HG03095 (cell line): ENCODE measurements around the gene FPGS.
"Not testable (repeated sequence)": the region's sequence is repeated elsewhere in the genome, so short reads cannot be mapped to it uniquely, and the experiment has no call there.

Source experiments
- ATAC-seq: cut with Tn5 transposase; IDR thresholded peaks from one replicate; pipeline ENCODE4 v1.9.1; 2021; ENCODE audit warnings: moderate library complexity; ENCODE audit not compliant: unreplicated experiment

Gene FPGS

DNA sequence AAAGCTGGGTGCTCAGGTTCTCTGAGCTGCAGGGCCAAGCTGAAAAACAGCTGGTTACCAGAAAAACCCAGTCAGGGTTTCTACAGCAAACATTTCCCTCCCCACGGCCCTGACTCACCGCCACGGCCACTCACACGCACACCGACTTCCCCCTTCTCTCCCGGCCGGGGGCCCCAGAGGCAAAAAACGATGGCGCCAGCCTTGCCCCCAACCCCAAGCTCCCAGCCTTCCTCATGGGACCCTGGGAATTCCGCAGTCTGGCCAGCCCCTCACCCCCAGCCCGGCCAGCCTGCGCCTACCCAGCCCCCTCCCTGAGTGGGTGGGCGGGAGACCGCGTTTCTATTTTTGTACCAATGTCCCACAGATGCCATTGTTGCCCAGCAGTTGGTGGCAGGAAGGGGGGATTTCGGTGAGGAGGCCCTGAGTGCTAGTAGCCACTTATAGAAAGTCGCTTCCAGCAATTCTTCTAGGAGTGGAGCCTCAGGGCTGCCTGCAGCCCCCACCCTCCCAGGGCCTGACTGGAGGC is 33.4 kb downstream of the FPGS start:
- no peak for ATAC-seq

DNA sequence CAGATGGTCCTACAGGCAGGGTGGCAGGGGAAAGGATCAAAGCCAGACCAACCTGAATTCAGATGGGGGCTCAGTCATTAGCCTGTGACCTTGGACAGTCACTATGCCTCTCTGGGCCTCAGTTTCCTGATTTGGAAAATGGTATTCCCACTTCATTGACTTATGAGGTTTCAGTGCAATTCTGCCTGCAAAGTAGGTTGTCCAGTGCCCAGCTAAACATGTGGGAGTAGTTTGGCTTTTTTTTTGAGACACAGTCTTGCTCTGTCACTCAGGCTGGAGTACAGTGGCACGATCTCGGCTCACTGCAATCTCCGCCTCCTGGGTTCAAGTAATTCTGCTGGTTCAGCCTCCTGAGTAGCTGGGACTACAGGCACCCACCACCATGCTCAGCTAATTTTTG is 33.9 kb downstream of the FPGS start:
- ATAC-seq: not testable (repeated sequence)

DNA sequence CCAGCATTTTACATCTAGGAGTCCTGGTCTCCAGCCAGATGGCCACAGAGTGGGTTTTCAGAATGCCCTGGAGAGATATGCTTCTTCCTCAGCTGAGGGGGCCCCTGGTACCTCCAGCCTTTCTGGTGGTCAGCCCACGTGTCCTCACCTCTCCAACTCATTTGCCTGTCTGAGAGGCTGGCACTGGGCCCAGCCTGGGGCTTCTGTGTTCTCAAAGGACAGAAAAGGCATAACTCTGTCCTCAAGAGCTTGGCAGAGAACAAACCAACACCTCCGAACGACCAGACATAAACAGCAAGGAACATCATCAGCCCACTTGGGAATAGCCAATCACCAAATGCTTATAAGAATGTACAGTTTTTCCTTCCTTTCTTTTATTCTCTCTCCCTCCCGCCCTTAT is 34.7 kb downstream of the FPGS start:
- no peak for ATAC-seq

DNA sequence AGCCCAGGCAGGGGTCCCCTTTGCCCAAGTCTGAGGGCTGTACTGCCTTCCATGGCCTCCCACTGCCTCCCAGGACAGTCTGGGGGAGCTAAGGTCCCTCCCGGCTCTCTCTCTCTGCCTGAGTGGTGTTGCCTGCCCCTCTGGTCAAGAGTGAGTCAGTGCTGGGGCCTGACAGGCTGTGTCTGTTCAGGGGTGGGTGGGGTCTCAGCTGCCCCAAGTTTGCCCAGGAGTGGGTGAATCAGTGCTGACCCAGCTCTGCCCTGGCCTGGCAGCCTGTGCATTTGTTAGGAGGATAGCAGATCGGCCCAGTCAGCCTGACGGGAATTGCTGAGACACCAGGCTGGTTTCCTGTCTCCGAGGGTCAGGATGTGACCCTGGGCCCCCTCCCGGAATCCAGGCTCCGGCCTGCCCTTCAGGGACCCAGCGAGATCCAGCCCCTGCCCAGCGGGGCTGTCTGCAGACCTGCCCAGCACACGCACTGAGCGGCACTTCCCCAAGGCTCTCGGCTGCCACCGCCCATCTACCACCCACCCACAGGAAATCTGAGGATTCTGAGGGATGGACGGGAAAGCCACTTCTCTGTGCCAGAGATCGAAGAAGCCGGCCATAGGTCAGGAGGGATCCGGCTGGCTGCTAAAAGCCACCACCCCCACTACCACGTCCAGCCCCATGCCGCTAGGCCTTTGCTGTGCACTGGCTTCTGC is 35.8 kb downstream of the FPGS start:
- ATAC-seq: no peak

DNA sequence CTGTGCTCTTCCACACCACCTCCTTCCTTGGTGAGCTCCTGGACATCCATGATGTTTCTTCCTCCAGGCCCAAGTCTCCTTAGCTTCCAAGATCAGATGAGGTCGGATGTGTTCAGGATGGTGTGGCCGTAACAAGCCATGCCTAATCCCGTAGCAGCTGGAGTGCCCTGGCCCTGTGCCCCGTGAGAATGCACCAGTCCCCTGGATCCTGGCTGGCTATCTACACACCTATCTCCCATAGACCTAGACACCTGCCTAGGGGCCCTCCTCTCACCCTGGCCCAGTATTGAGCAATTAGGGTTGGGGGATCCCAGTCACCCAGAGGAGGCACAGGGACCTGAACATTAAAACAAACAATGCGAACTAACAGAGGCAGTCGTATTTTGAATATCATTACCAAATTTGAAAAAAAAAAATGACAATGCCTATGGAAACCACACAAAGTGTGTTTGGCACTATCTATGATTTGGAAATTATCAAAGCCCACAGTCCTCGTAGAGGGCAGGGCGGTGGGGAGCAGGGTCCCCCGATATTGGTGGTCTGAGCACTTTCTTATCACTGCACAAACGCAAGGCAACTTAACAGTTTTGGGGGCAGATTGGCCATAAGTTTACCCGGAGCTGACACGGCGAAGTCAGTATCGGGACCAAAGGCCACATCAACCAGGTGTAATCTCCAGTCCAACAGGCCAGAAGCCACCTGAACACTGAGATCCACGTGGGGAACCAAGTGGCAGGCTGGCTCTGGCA is 38.6 kb downstream of the FPGS start:
- no peak for ATAC-seq

DNA sequence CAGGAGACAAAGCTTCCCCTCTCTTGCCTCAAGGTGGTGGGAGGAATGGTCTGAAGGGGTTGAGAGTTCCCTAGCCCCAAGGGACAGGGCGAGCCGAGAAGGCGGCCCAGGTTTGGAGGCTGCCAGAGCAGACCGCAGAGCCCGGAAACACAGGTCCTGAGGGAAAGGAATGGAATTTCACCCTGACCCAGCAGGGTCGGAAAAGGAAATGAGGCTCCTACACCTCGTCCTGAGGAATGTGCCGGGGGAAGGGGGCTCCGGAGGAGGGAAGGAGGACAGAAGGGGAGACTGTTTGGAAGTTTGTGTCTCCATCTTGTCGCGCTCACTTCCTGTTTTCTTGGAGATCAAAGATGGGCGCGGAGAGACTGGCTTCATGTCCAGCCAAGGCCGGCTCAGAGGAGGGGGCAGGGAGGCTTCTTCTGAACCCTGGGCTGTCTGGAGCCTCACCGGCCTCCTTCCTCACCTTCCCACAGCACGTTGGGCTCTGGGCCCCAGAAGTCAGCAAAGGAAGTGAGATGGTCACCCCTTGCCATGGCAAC is 42.2 kb downstream of the FPGS start:
- no peak for ATAC-seq

DNA sequence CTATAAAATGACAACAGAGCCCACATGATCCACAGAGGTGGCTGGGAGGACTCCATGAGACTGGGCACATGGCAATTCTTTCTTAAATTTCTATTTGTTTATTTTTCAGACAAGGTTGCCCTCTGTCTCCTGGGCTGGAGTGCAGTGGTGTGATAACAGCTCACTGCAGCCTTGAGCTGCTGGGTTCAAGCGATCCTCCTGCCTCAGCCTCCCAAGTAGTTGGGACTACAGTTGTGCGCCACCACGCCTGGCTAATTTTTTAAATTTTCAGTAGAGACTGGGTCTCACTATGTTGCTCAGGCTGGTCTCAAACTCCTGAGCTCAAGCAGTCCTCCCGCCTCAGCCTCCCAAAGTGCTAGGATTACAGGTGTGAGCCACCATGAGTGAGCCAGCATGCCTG is 42.9 kb downstream of the FPGS start:
- ATAC-seq: not testable (repeated sequence)

DNA sequence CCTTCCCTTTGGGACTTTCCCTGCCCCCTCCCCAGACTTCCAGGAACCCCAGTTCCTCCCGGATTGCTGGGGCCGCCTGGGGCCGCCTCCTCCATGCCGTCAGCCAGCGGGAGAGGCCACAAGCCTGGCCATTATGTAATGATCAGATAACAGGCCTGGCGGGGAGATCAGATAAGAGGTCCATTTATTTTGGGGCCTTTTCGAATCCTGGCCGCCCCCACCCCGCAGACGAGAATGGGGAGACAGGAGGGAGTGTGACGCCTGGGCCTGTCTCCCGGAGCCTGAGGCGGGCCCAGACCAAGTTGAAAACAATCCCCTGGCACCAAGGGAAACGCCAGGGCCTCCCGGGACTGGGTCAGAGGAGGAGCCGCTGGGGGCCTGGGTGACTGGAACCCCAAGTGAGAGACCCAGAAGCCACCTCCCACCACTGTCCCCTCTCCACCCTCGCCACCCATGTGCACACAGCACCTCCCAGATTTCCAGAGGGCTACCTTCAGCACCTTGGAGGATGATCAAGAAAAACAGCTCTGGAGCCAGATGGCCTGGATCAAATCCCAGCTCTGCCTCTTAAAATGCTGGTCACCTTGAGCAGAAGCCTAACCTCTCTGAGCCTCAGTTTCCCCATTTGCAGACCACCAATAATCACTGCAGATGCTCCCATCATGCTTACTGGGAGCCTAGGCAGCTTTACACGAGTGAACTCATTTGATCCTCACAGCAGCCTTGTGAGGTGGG is 43.9 kb downstream of the FPGS start:
- no peak for ATAC-seq

DNA sequence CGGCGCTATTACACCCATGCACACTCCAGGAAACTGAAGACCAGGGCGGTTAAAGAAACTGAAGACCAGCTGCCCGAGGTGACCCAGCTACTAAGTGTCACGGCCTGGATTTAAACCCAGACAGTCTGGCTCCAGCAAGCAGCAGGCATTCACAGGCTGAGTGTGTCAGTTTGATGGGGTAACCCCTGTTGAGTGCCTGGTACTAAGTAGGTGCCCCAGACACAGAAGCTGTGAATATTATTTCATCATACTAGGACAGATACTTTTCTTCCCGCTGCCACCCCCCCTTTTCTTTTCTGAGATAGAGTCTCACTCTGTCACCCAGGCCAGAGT is 44.5 kb downstream of the FPGS start:
- no peak for ATAC-seq

DNA sequence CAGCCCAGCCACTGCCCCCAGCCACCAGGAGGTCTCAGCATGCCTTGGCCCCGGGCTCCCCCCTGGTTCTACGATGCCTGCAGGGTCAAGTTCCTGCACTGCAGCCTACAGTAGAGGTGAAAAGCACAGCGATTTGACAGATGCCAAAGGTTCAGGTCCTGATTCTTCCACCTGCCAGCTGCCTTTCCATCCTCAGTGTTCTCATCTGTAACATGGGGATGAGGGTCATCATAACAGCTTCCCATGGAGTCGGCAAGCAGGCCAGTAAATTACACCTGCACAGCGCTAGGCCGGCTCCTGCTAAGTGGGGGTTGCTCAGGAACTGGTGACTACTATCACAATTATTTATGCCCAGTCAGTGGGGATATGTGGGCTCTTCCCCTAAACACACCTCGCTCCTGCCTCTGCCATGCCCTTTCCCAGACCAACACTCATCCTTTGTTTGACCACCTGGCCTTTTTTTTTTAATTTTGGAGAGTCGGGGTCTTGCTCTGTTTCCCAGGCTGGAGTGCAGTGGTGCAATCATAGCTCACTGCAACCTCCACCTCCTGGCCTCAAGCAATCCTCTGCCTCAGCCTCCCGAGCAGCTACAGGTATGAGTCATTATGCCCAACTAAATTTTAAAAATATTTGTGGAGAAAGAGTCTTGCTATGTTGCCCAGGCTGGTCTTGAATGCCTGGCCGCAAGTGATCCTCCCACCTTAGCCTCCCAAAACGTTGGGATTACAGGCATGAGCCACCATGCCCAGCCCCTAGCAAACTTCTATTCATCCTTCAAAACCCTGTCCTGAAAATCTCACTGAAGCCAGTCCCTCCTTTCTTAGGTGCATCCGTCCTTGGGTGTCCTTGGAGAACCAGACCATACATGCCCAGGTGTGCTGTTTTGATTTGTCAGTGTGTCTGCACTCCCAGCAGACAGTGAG is 45.4 kb downstream of the FPGS start:
- no peak for ATAC-seq

DNA sequence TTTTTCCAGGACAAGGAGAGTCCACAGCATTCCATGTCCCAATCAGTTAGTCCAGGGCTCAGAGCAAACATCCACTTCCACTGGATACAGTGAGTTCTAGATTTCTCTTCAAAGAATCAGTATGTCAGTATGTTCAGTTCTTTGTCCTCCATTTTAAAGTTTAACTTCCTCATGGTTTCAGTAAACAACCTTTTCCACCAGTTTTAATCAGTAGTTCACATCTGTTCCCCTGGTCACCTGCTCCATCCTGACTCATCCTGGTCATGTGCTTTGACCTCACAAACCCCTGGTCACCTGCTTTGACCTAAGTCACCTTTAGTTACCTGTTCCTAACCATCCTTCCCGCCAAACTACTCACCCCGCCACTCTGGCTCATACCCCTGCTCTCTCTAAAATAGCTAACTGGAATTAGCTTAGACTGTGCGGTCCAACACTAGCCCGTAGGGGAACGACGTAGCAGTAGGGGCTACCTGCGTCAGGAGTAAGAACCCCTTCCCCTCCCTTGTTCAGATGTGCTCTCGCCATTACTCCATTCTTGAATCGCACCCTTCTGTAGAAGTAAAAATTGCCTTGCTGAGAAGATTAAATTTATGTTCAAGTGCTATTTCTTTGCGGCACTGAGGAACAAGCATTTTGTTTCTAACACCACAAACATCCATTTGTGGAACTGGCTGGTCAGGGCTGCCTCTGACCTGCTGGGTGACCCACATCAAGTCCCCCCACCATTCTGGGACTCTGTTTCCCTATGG is 46.2 kb downstream of the FPGS start:
- no peak for ATAC-seq

DNA sequence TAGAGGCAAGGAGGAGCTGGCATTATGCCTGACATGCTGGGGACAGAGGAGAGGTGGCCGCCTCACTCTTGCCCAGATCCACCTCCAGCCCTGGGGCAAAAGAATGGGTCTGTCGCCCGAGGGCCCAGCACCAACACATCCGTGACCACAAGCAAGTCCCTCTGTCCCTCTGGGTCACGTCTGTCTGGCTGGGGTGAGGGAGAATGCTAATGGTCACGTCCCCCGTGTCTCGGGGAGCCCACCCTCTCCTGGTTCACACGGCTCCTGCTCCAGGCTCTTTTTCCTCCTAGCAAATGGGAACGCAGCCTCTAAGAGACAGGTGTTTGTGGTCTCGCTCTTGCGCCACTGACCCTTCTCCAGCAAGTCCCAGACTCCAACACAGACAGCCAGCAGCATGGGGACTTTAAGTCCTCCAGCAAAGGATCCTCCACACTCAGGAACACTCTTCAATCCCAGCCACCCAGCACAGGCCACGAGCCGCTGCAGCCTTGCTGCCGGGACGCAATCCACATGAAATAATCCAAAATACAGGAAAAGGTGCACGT is 47.7 kb downstream of the FPGS start:
- ATAC-seq: no peak

DNA sequence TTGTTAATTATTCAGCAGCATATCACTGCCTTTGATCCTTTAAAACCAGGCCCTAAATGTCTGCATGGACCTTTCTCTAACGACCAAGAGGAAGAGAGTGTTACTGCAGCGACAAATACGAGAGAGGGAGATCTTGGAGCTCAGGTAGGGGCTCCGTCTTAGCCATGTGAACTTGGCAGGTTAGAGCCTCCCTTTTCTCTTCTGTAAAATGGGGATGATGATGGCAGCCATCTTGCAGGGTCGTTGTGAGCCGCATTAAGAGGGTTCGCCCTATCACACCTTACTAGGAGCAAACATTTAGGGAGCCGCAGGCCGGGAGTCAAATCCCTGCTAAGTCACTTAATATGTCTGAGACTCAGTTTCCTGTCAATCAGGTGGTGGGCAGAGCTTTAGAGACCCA is 50.1 kb downstream of the FPGS start:
- ATAC-seq: no peak

DNA sequence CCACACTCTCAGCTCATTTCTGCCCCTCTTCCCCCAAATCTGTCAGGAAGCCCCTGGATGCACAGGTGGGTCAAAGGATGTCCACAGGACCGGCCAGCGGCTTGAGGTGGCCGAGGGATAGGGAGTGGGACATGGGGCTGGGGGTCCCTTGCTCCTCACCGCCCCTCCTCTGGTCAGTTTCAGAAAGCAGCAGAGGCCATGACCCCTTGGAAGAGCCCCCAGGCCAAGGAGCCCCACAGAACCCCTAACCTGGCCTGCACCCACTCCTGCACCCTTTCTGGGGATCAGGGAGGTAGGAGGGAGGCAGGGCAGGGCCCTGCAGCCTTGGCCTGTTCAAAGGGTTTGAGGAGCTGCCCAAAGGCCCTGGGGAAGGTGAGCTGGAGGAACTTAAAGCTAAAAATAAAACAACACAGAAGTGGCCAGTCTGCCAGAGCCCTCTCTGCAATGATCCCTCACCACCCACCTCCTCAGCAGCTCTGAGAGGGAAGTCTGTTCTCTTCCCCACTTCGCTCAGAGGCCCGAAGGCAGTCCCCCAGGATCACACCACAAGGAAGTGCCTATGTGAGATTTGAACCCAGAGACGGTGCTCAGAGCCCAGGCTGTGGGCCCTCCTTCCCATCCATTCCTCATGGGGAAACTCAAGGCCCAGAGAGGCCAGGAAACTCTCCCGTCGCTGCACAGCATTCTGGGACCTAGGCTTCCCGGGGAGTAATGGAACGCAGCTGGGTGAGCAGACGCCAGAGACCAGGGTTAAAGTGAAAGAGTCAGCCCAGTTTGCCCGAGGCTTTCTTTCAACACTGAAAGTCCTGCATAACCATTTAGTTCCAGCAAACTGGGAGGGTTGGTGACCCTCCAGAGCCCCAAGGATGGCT is 50.9 kb downstream of the FPGS start:
- ATAC-seq: no peak

DNA sequence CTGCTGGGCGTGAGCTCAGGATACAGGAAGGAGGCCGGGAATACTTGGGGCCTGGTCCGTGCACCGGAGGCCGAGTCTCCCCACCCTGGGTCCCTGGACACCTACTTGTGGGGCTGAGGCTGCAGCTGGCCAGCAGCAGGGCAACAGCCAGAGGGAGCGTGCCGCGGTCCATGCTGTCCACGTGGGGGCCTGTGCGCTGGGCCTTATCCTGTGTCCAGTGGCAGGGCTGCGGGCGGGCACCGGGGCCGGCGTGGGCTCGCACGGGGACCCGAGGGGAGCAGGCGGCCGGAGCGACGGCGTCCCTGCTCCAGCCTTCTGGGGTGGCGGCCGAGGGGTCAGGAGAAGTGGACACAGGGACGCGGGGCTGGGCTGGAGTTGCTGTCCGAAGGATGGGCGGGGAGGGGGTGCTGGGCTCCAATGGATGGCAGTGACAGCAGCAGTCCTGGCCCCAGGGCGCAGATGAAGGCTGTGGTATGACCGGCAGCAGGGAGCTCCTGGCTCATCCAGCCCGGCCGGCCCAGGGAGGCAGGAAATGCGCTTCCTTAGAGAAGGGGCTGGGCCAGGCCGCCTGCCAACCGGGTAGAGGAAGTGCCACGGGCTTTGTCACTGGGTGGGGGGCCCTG is 51.6 kb downstream of the FPGS start, which contains the start of gene ENG:
Gene ENG (minus strand): TSS at position 475 of the 623 bp plus-strand sequence. CDS start 303 bp downstream, at position 172.
- no peak for ATAC-seq

DNA sequence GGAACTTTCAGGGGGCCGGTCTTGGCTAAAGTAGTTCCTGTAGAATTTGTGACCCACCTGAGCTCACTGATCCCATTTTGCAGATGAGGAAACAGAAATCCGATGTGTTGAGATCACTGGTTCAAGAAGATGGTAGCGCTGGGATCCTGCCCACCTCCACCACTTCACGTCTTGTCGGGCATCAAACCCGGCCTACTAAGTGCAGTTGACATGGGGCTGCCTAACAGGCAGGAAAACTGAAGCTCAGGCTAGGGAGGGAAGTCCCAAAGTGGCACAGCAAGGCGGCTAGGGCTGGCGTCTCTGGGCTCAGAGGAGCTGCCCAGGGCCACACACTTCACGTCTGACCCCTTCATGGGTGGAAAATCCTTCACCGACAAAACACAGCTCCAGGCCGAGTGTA is 52.3 kb downstream of the FPGS start:
- ATAC-seq: no peak

DNA sequence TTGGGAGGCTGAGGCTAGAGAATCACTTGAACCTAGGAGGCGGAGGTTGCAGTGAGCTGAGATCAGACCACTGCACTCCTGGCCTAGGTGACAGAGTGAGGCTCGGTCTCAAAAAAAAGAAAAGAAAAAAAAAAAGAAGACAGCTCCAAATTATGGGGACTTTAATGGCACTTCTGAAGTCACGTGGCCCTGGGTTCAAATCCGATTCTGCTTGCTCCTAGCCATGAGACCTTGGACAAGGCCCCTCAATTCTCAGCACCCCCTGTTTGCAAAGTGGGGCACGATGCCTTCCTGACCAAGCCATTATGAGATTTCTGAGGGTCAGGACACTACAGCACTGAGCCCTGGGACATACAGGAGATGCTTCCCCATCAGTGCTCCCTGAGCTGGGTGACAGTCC is 52.8 kb downstream of the FPGS start:
- no peak for ATAC-seq
